AG09309 (cell line): ENCODE measurements around the gene RAC3.

Experiments
- DNase-seq: peaks from one replicate; pipeline ENCODE4 v3.0.0-alpha.2; 2010; ENCODE audit warnings: low read depth
- H3K4me3 ChIP-seq: 2 replicates; pipeline ENCODE4 v1.5.1; 2011; ENCODE audit warnings: mild to moderate bottlenecking, low read depth, low read length, moderate library complexity; ENCODE audit not compliant: control insufficient read depth
- CTCF ChIP-seq: IDR thresholded peaks from 2 replicates; pipeline ENCODE4 v1.5.1; 2011; ENCODE audit warnings: mild to moderate bottlenecking, low read depth, low read length, inconsistent platforms; ENCODE audit not compliant: insufficient read depth, control insufficient read depth; ENCODE audit errors: missing control alignments

Gene RAC3

GRCh38 chr17:82053556-82054263 lies 22.2 kb downstream of the RAC3 start:
- TF ChIP-seq CTCF = no peak
- H3K4me3 ChIP-seq = no peak overlapping the region

GRCh38 chr17:82054351-82055022 lies 23.0 kb downstream of the RAC3 start:
- DNase-seq = no peak
- no peak for TF ChIP-seq CTCF
- no peak overlapping the region for H3K4me3 ChIP-seq

More at GRCh38 chr17:82053556-82054263, 22.2 kb downstream of the RAC3 start:
- no peak for DNase-seq

DNA sequence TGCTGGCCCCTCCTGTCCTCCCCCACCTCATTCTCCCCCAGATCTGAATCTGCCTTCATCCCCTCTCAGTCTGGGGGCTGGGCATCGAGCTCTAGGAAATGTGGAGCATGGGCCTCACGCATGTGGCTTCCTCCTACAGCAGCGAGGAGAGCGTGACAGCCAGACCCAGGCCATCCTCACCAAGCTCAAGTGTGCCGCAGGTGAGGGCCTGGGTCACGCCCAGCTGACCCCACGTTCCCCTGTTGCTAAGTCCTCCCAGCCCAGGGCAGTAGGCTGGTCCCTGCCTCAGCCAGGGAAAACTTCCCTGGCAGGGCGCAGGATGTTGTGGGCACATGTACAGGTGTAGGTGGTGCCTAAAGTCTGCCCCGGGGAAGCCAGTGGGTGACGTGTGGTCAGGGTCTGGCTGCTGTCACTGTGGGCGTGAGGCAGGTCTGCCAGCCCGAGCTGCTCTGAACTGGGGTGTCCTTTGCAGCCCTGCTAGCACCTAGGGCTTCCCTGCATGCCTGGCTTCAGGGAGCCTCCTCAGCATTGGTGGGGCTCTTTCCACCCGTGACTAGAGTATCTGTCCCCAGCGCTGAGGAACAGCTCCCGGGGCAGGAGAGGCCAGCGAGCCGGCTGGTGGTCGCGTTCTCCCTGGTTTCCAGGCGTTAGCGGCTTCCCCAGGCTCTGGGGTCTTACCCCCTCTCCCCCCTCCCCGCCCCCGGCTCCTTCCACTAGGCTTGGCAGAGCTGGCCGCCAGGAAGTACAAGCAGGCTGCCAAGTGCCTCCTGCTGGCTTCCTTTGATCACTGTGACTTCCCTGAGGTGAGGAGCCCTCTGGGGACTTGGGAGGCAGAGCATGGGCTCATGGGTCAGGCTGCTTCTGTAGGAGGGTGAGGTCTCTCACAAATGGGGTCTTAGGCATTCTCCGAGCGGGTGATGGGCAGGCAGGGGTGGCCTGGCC lies 23.8 kb downstream of the RAC3 start:
- no peak for TF ChIP-seq CTCF
- H3K4me3 ChIP-seq = no peak overlapping the region
- DNase-seq = no peak

GRCh38 chr17:82055965-82056728 lies 24.7 kb downstream of the RAC3 start:
- no peak for TF ChIP-seq CTCF
- H3K4me3 ChIP-seq = no peak overlapping the region
- no peak for DNase-seq

GRCh38 chr17:82056729-82057621 lies 25.5 kb downstream of the RAC3 start:
- no peak for TF ChIP-seq CTCF
- H3K4me3 ChIP-seq = no peak overlapping the region
- no peak for DNase-seq
